Urinary bladder (tissue), 4 donors: Measurements from ENCODE around the gene PHETA2. TPM values are rescaled to one million over a fixed set of nuclear protein-coding genes. Genes with fewer than 3 reads are reported as not detected.
"Not testable (repeated sequence)": the region's sequence is repeated elsewhere in the genome, so short reads cannot be mapped to it uniquely, and the experiment has no call there.

ENCODE experiments used
- DNase-seq: peaks from one replicate; pipeline ENCODE4 v3.0.0-alpha.2; 2015; ENCODE audit errors: extremely low spot score
- H3K27ac ChIP-seq: one replicate; pipeline ENCODE4 v1.5.1; 2013; ENCODE audit warnings: low read depth, mild to moderate bottlenecking, moderate library complexity
- H3K36me3 ChIP-seq: one replicate; pipeline ENCODE4 v1.6.1; 2013; ENCODE audit warnings: mild to moderate bottlenecking, moderate library complexity; ENCODE audit not compliant: insufficient read depth
- H3K4me1 ChIP-seq: one replicate; pipeline ENCODE4 v1.6.1; 2013; ENCODE audit warnings: mild to moderate bottlenecking, moderate library complexity; ENCODE audit not compliant: insufficient read depth
- H3K4me3 ChIP-seq: one replicate; pipeline ENCODE4 v1.5.1; 2013; ENCODE audit warnings: low read depth, low read length
- WGBS: extraction: QIAGEN DNeasy Blood & Tissue Kit; methylation state at CpG from one replicate; pipeline ENCODE4 v1.1.7; 2013; 5-methylcytosine and 5-hydroxymethylcytosine counted together
- polyA plus RNA-seq: library from polyadenylated mRNA; stranded (reverse); fragments of 200-250 nt; gene quantifications from one replicate; pipeline ENCODE4 v1.2.3, GENCODE V29; 2013
- total RNA-seq: library from RNA; depleted of rRNA; stranded (reverse); fragments of >200 nt; gene quantifications from one replicate; pipeline ENCODE4 v1.2.3, GENCODE V29; 2014
- donor health status: healthy with polysubstance abuse.
- donor health status: healthy.

PHETA2 gene
- total and polyA plus RNA-seq, 2 donors, result 17.3 to 26.0 TPM

GRCh38 chr22:42076764-42077485 is 2.9 kb downstream of the PHETA2 start:
- H3K4me1 ChIP-seq, result no peaks in the 10 kb centered on the region
- no peak overlapping the region for H3K27ac ChIP-seq
- DNase-seq, result no peak
- H3K4me3 ChIP-seq, result no peak overlapping the region
- H3K36me3 ChIP-seq, result no peaks in the 10 kb centered on the region
- 89% methylated on average over 20 of the region's 20 CpGs for WGBS

- WGBS, result 89% methylated on average over 21 of the region's 21 CpGs
- no peak overlapping the region for H3K27ac ChIP-seq
- no peaks in the 10 kb centered on the region for H3K36me3 ChIP-seq
- no peak overlapping the region for H3K4me3 ChIP-seq
- no peak for DNase-seq
- no peaks in the 10 kb centered on the region for H3K4me1 ChIP-seq
These were observed 3.6 kb downstream of the PHETA2 start for GRCh38 chr22:42077486-42078125.

GRCh38 chr22:42078469-42079318 is 4.6 kb downstream of the PHETA2 start:
- H3K4me1 ChIP-seq, result no peaks in the 10 kb centered on the region
- 23% methylated on average over 24 of the region's 24 CpGs for WGBS
- no peak for DNase-seq

GRCh38 chr22:42079319-42080251 is 5.5 kb downstream of the PHETA2 start, which contains the start of gene SMDT1:
SMDT1 (plus strand) TSS chr22:42079700; CDS start chr22:42079769, 69 bp downstream.
- Histone ChIP-seq H3K27ac (peak within 1 kb of the TSS; percentile 99), H3K4me1 (no peaks in the 10 kb centered on the region), H3K36me3 (no peaks in the 10 kb centered on the region), H3K4me3 (peak within 1 kb of the TSS; percentile 45)
- under 1% methylated on average over 71 of the region's 71 CpGs for whole genome bisulfite sequencing
- peak; percentile 97 for DNase-seq

More at GRCh38 chr22:42078469-42079318, 4.6 kb downstream of the PHETA2 start:
- peak overlapping the region; percentile 99 for H3K27ac ChIP-seq
- no peaks in the 10 kb centered on the region for H3K36me3 ChIP-seq
- H3K4me3 ChIP-seq, result peak overlapping the region; percentile 38

GRCh38 chr22:42080287-42080686 is 6.2 kb downstream of the PHETA2 start:
- Histone ChIP-seq H3K4me3 (peak overlapping the region; percentile 45), H3K4me1 (no peaks in the 10 kb centered on the region), H3K36me3 (no peaks in the 10 kb centered on the region), H3K27ac (peak overlapping the region; percentile 28)
- DNase-seq, result no peak
- WGBS, result 1% methylated on average over 14 of the region's 14 CpGs

- no peak overlapping the region for H3K27ac ChIP-seq
- 86% methylated on average over 4 of the region's 4 CpGs for WGBS
- H3K4me1 ChIP-seq, result no peaks in the 10 kb centered on the region
- no peak overlapping the region for H3K4me3 ChIP-seq
- no peak for DNase-seq
- H3K36me3 ChIP-seq, result no peaks in the 10 kb centered on the region
These were observed 9.1 kb downstream of the PHETA2 start for GRCh38 chr22:42083119-42083518.

GRCh38 chr22:42084874-42085273 is 10.8 kb downstream of the PHETA2 start:
- Histone ChIP-seq H3K4me3 (no peak overlapping the region), H3K27ac (no peak overlapping the region), H3K36me3 (no peaks in the 10 kb centered on the region), H3K4me1 (peaks cover 2% of the 10 kb centered on the region)
- WGBS, result 91% methylated on average over 8 of the region's 8 CpGs
- no peak for DNase-seq

GRCh38 chr22:42086051-42086450 is 12.0 kb downstream of the PHETA2 start:
- WGBS, result 66% methylated on average over 6 of the region's 6 CpGs
- H3K4me3 ChIP-seq, result no peak overlapping the region
- no peaks in the 10 kb centered on the region for H3K36me3 ChIP-seq
- peaks cover 2% of the 10 kb centered on the region for H3K4me1 ChIP-seq
- DNase-seq, result no peak
- H3K27ac ChIP-seq, result no peak overlapping the region

GRCh38 chr22:42090596-42091454 is 16.8 kb downstream of the PHETA2 start, which contains the start of gene NDUFA6:
NDUFA6 (minus strand) TSS chr22:42090772; CDS start chr22:42090744, 28 bp downstream.
- Histone ChIP-seq H3K36me3 (no peaks in the 10 kb centered on the region), H3K4me3 (peak within 1 kb of the TSS; percentile 63), H3K27ac (peak within 1 kb of the TSS; percentile 97), H3K4me1 (peaks cover 2% of the 10 kb centered on the region)
- DNase-seq, result peak; percentile 98
- WGBS, result under 1% methylated on average over 71 of the region's 71 CpGs

GRCh38 chr22:42091455-42091782 is 17.4 kb downstream of the PHETA2 start:
- Histone ChIP-seq H3K36me3 (no peaks in the 10 kb centered on the region), H3K4me3 (peak overlapping the region; percentile 38), H3K27ac (no peak overlapping the region), H3K4me1 (peaks cover 2% of the 10 kb centered on the region)
- no peak for DNase-seq
- WGBS, result 22% methylated on average over 7 of the region's 7 CpGs

GRCh38 chr22:42101199-42101598 is 27.2 kb downstream of the PHETA2 start:
- Histone ChIP-seq H3K4me1 (no peaks in the 10 kb centered on the region), H3K36me3 (no peaks in the 10 kb centered on the region), H3K4me3 (no peak overlapping the region), H3K27ac (no peak overlapping the region)
- DNase-seq, result no peak
- 98% methylated on average over 3 of the region's 3 CpGs for WGBS

GRCh38 chr22:42104332-42104860 is 30.3 kb downstream of the PHETA2 start:
- 95% methylated on average over 6 of the region's 6 CpGs for WGBS
- not testable (repeated sequence) for H3K4me3 ChIP-seq, H3K27ac ChIP-seq, H3K36me3 ChIP-seq, H3K4me1 ChIP-seq, DNase-seq
